IMR-90 (cell line): ENCODE data around the gene IQSEC1. TPM values are rescaled to one million over a fixed set of nuclear protein-coding genes. Genes with fewer than 3 reads are reported as not detected.

ENCODE experiments used
- ATAC-seq: fragments of 200-7000 bp; cut with Tn5 transposase; 2 replicates; pipeline ENCODE4 v1.9.1; 2020; ENCODE audit warnings: low read depth, mild to moderate bottlenecking, moderate library complexity
- BruUV-seq: library from RNA; stranded (reverse); fragments of 400-500 nt; replicated peaks from 2 replicates; lab custom pipeline; 2021; lab: Mats Ljungman, UMichigan
- CTCF ChIA-PET: fragments of 300-600 bp; formaldehyde crosslinking; extraction: SDS; loops from one replicate; lab custom pipeline; 2021; ENCODE audit warnings: antibody characterized with exemption; lab: Yijun Ruan, JAX
- POLR2A ChIA-PET: fragments of 300-600 bp; sonication (Branson Sonifier 250); formaldehyde crosslinking; loops from one replicate; lab custom pipeline; 2022; ENCODE audit warnings: antibody characterized with exemption; ENCODE audit not compliant: unreplicated experiment; lab: Charles Lee
- DNase-seq: peaks from one replicate; pipeline ENCODE4 v3.0.0; 2013
- H2AFZ ChIP-seq: replicated peaks from 2 replicates; pipeline ENCODE3; 2013; ENCODE audit warnings: low read length, mild to moderate bottlenecking; ENCODE audit not compliant: poor library complexity
- H2AK5ac ChIP-seq: 2 replicates; pipeline ENCODE4 v1.6.1; 2013; ENCODE audit warnings: low read depth, low read length, inconsistent platforms
- H2AK9ac ChIP-seq: replicated peaks from 2 replicates; pipeline ENCODE3; 2013; ENCODE audit warnings: mild to moderate bottlenecking, low read depth, low read length, moderate library complexity; ENCODE audit not compliant: poor library complexity
- H2BK120ac ChIP-seq: 2 replicates; pipeline ENCODE4 v1.6.1; 2013; ENCODE audit warnings: low read depth, low read length, inconsistent platforms
- H2BK15ac ChIP-seq: 3 replicates; pipeline ENCODE4 v1.6.1; 2013; ENCODE audit warnings: low read depth, low read length, inconsistent platforms
- H2BK20ac ChIP-seq: 2 replicates; pipeline ENCODE4 v1.6.1; 2013; ENCODE audit warnings: low read depth, mild to moderate bottlenecking, inconsistent platforms, low read length, moderate library complexity
- H2BK5ac ChIP-seq: 2 replicates; pipeline ENCODE4 v1.6.1; 2013; ENCODE audit warnings: mild to moderate bottlenecking, low read depth, low read length, inconsistent platforms; ENCODE audit not compliant: poor library complexity, severe bottlenecking
- H3K14ac ChIP-seq: replicated peaks from 2 replicates; pipeline ENCODE4 v1.6.1; 2013; ENCODE audit warnings: low read depth, low read length, inconsistent platforms
- H3K18ac ChIP-seq: 2 replicates; pipeline ENCODE4 v1.6.1; 2013; ENCODE audit warnings: low read depth, low read length, control low read depth
- H3K23ac ChIP-seq: 2 replicates; pipeline ENCODE4 v1.6.1; 2013; ENCODE audit warnings: low read depth, low read length, inconsistent platforms
- H3K27ac ChIP-seq: 2 replicates; pipeline ENCODE4 v1.5.1; 2013; ENCODE audit warnings: mild to moderate bottlenecking, control low read depth, low read length; ENCODE audit not compliant: insufficient read depth
- H3K27me3 ChIP-seq: 2 replicates; pipeline ENCODE4 v1.6.1; 2013; ENCODE audit warnings: low read length; ENCODE audit not compliant: control insufficient read depth, insufficient read depth
- H3K36me3 ChIP-seq: 2 replicates; pipeline ENCODE4 v1.6.1; 2013; ENCODE audit warnings: low read length, mixed read lengths; ENCODE audit not compliant: control insufficient read depth, insufficient read depth
- H3K4ac ChIP-seq: 2 replicates; pipeline ENCODE4 v1.6.1; 2013; ENCODE audit warnings: low read depth, low read length, inconsistent platforms
- H3K4me1 ChIP-seq: 2 replicates; pipeline ENCODE4 v1.6.1; 2013; ENCODE audit warnings: low read length, mixed read lengths; ENCODE audit not compliant: control insufficient read depth, insufficient read depth
- H3K4me2 ChIP-seq: 2 replicates; pipeline ENCODE4 v1.6.1; 2013; ENCODE audit warnings: low read depth, mild to moderate bottlenecking, control low read depth, low read length, moderate library complexity
- H3K4me3 ChIP-seq: 2 replicates; pipeline ENCODE4 v1.5.1; 2013; ENCODE audit warnings: low read depth, mild to moderate bottlenecking, control low read depth, low read length, moderate library complexity; ENCODE audit not compliant: insufficient read depth
- H3K56ac ChIP-seq: 2 replicates; pipeline ENCODE4 v1.6.1; 2013; ENCODE audit warnings: low read length, inconsistent platforms; ENCODE audit not compliant: insufficient read depth; ENCODE audit errors: extremely low read depth
- H3K79me1 ChIP-seq, 2 experiments: 2 replicates each; pipeline ENCODE4 v1.6.1; 2013; ENCODE audit warnings: low read length in 2 of 2, inconsistent platforms in 1 of 2, low read depth in 1 of 2
- H3K9ac ChIP-seq: 2 replicates; pipeline ENCODE4 v1.6.1; 2013; ENCODE audit warnings: low read depth, low read length, control low read depth
- H3K9me1 ChIP-seq: 2 replicates; pipeline ENCODE4 v1.6.1; 2013; ENCODE audit warnings: low read length, inconsistent platforms; ENCODE audit not compliant: insufficient read depth
- H3K9me3 ChIP-seq: 2 replicates; pipeline ENCODE4 v1.6.1; 2013; ENCODE audit warnings: low read length; ENCODE audit not compliant: control insufficient read depth, insufficient read depth
- H4K20me1 ChIP-seq: 2 replicates; pipeline ENCODE4 v1.6.1; 2013; ENCODE audit warnings: low read length, inconsistent platforms; ENCODE audit not compliant: insufficient read depth
- H4K5ac ChIP-seq: 2 replicates; pipeline ENCODE4 v1.6.1; 2013; ENCODE audit warnings: mild to moderate bottlenecking, low read depth, low read length, control low read depth
- H4K8ac ChIP-seq, 2 experiments: 2 replicates each; pipeline ENCODE4 v1.6.1; 2013; ENCODE audit warnings: low read depth in 2 of 2, low read length in 2 of 2, control low read depth in 1 of 2, inconsistent platforms in 1 of 2
- H4K91ac ChIP-seq: 2 replicates; pipeline ENCODE4 v1.6.1; 2013; ENCODE audit warnings: low read depth, low read length, inconsistent platforms; ENCODE audit not compliant: insufficient read depth
- BHLHE40 ChIP-seq: fragments of 150-350 bp; IDR thresholded peaks from 2 replicates; pipeline ENCODE4 v1.6.1; 2016; ENCODE audit warnings: mild to moderate bottlenecking, low read depth, low read length
- CEBPB ChIP-seq: IDR thresholded peaks from 2 replicates; pipeline ENCODE4 v1.6.1; 2012; ENCODE audit warnings: low read depth, low read length, improper control_type of control experiment
- CHD1 ChIP-seq: IDR thresholded peaks from 2 replicates; pipeline ENCODE4 v1.6.1; 2012; ENCODE audit warnings: low read depth, low read length, improper control_type of control experiment
- FOS ChIP-seq: fragments of 150-350 bp; IDR thresholded peaks from 2 replicates; pipeline ENCODE4 v1.6.1; 2016; ENCODE audit warnings: low read depth, low read length
- MAFK ChIP-seq: IDR thresholded peaks from 2 replicates; pipeline ENCODE4 v1.6.1; 2012; ENCODE audit warnings: low read depth, low read length, improper control_type of control experiment
- MAZ ChIP-seq: IDR thresholded peaks from 2 replicates; pipeline ENCODE4 v1.6.1; 2012; ENCODE audit warnings: low read depth, mild to moderate bottlenecking, low read length, improper control_type of control experiment, moderate library complexity, borderline replicate concordance
- MXI1 ChIP-seq: IDR thresholded peaks from 2 replicates; pipeline ENCODE4 v1.6.1; 2012; ENCODE audit warnings: low read depth, mild to moderate bottlenecking, low read length, moderate library complexity, borderline replicate concordance
- NFE2L2 ChIP-seq: fragments of 150-350 bp; IDR thresholded peaks from 2 replicates; pipeline ENCODE4 v1.6.1; 2016; ENCODE audit warnings: low read depth, mild to moderate bottlenecking, low read length
- POLR2A ChIP-seq: IDR thresholded peaks from 2 replicates; pipeline ENCODE4 v1.6.1; 2012; ENCODE audit warnings: mild to moderate bottlenecking, low read depth, low read length
- RAD21 ChIP-seq: IDR thresholded peaks from 2 replicates; pipeline ENCODE4 v1.6.1; 2012; ENCODE audit warnings: low read length, improper control_type of control experiment
- RCOR1 ChIP-seq: IDR thresholded peaks from 2 replicates; pipeline ENCODE4 v1.6.1; 2012; ENCODE audit warnings: mild to moderate bottlenecking, low read length, improper control_type of control experiment; ENCODE audit not compliant: insufficient replicate concordance
- RFX5 ChIP-seq: IDR thresholded peaks from 2 replicates; pipeline ENCODE4 v1.8.0; 2012; ENCODE audit warnings: low read depth, mild to moderate bottlenecking, low read length, moderate library complexity
- SMC3 ChIP-seq: fragments of 150-350 bp; IDR thresholded peaks from 2 replicates; pipeline ENCODE4 v1.6.1; 2016; ENCODE audit warnings: low read depth, mild to moderate bottlenecking, antibody characterized with exemption, low read length, moderate library complexity
- WGBS, 2 experiments: methylation state at CpG; one replicate each; pipeline versions ENCODE4 v1.1.5 to v1.1.7; 2013; ENCODE audit warnings: missing lambda C conversion rate in 2 of 2; ENCODE audit not compliant: insufficient read length in 1 of 2; ENCODE audit errors: extremely low coverage in 2 of 2; 5-methylcytosine and 5-hydroxymethylcytosine counted together
- dilution Hi-C: fragments of 300-500 bp; cut with HindIII; formaldehyde crosslinking; loops from one replicate; pipeline ENCODE4 v1.14.3; 2018; ENCODE audit warnings: low sequenced_read_pairs; ENCODE audit not compliant: unreplicated experiment
- in situ Hi-C: fragments of 300-500 bp; cut with MboI; formaldehyde crosslinking; loops from 3 replicates; pipeline ENCODE4 v1.14.3; 2019; ENCODE audit warnings: low sequenced_read_pairs, inconsistent platforms, mixed read lengths
- intact Hi-C: fragments of 100-400 bp; cut with micrococcal nuclease; formaldehyde crosslinking; loops from 2 replicates; pipeline ENCODE4 v1.10.0; 2022
- polyA plus RNA-seq, 3 experiments: library from polyadenylated mRNA; depleted of rRNA; stranded (reverse); fragments of >200 nt; gene quantifications; 2 replicates each; pipeline ENCODE4 v1.2.3, GENCODE V29; 2012; ENCODE audit warnings: low replicate concordance in 1 of 3
- total RNA-seq: library from RNA; depleted of rRNA; stranded (reverse); fragments of >200 nt; gene quantifications from 2 replicates; pipeline ENCODE4 v1.2.3, GENCODE V29; 2012
- TF ChIP-seq, protein P1 (sequence below): fragments of 150-350 bp; IDR thresholded peaks from 2 replicates; pipeline ENCODE4 v1.6.1; 2016; ENCODE audit warnings: low read depth, mild to moderate bottlenecking, low read length, moderate library complexity, borderline replicate concordance
- TF ChIP-seq, protein P2 (sequence below): conservative IDR thresholded peaks from 2 replicates; pipeline ENCODE4 v1.5.1; 2012; ENCODE audit warnings: mild to moderate bottlenecking, low read depth, low read length, improper control_type of control experiment
- TF ChIP-seq, protein P3 (sequence below): fragments of 150-350 bp; IDR thresholded peaks from 2 replicates; pipeline ENCODE4 v1.6.1; 2017; ENCODE audit warnings: mild to moderate bottlenecking, antibody characterized with exemption, low read length, low read depth

The IQSEC1 gene
- total and polyA plus RNA-seq, 2 of the 4 experiments (the other 2 are of a cell fraction), result 5.9 to 11.9 TPM

DNA sequence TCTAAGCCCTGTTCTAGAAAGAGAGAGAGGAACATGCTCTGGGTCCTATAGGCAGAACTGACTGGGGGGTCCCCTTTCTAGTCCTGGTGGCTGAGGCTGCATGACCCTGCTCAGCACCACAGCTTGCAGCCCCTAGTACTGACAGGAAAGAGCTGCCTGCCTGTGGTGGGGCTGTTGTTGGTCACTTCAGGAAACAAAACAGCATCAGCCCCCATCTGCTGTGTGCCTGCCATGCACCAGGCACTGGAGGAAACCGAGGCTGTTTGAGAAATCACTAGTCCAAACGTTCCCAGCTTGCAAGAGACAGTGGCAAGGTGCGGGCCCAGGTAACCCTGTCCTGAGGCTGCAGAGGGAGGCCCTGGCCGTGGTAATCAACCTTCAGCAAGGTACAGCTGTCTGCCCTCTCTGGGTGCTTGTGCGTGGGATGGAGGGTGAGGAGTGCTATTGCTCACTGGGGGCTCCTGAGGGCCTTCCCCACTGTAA, 90.6 kb downstream of the IQSEC1 start:
- H2AK5ac ChIP-seq, result no peak overlapping the region
- H2BK5ac ChIP-seq, result no peak overlapping the region
- no peaks in the 10 kb centered on the region for H3K9me3 ChIP-seq
- no peak overlapping the region for H3K4me2 ChIP-seq
- ChIA-PET POLR2A (no interaction called here), CTCF (interaction anchor here (0.9 kb wide), 1 partner anchor 13 kb away, joined by 5 read pairs; no protein-coding TSS in a partner anchor)
- no peaks in the 10 kb centered on the region; a peak in 2 of 4 replicates for H3K79me1 ChIP-seq
- no peak overlapping the region for H3K14ac ChIP-seq
- peaks cover 3% of the 10 kb centered on the region; the same call in 1 of the 2 replicates for H4K20me1 ChIP-seq
- no peak overlapping the region for H3K23ac ChIP-seq
- no peak overlapping the region for H3K4me3 ChIP-seq
- in situ Hi-C loops (no loop called here), intact Hi-C loops (loop anchor here (5.0 to 10.0 kb wide), 2 partner anchors 88 to 665 kb away; no protein-coding TSS in a partner anchor), dilution Hi-C loops (no loop called here)
- no peak overlapping the region for H2BK15ac ChIP-seq
- H2AFZ ChIP-seq, result no peak overlapping the region
- H3K36me3 ChIP-seq, result no peaks in the 10 kb centered on the region
- TF ChIP-seq MAZ, result no peak
- no peak for TF ChIP-seq MXI1
- no peak for TF ChIP-seq POLR2A
- TF ChIP-seq SMC3, result no peak
- TF ChIP-seq RCOR1, result no peak
- no peak for TF ChIP-seq RAD21
- TF ChIP-seq RFX5, result no peak
- TF ChIP-seq, protein P1, sequence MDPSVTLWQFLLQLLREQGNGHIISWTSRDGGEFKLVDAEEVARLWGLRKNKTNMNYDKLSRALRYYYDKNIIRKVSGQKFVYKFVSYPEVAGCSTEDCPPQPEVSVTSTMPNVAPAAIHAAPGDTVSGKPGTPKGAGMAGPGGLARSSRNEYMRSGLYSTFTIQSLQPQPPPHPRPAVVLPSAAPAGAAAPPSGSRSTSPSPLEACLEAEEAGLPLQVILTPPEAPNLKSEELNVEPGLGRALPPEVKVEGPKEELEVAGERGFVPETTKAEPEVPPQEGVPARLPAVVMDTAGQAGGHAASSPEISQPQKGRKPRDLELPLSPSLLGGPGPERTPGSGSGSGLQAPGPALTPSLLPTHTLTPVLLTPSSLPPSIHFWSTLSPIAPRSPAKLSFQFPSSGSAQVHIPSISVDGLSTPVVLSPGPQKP, result no peak
- TF ChIP-seq CEBPB, result no peak
- no peak for TF ChIP-seq MAFK
- no peak for TF ChIP-seq BHLHE40
- no peak for TF ChIP-seq NFE2L2
- TF ChIP-seq CHD1, result no peak
- TF ChIP-seq, protein P2, sequence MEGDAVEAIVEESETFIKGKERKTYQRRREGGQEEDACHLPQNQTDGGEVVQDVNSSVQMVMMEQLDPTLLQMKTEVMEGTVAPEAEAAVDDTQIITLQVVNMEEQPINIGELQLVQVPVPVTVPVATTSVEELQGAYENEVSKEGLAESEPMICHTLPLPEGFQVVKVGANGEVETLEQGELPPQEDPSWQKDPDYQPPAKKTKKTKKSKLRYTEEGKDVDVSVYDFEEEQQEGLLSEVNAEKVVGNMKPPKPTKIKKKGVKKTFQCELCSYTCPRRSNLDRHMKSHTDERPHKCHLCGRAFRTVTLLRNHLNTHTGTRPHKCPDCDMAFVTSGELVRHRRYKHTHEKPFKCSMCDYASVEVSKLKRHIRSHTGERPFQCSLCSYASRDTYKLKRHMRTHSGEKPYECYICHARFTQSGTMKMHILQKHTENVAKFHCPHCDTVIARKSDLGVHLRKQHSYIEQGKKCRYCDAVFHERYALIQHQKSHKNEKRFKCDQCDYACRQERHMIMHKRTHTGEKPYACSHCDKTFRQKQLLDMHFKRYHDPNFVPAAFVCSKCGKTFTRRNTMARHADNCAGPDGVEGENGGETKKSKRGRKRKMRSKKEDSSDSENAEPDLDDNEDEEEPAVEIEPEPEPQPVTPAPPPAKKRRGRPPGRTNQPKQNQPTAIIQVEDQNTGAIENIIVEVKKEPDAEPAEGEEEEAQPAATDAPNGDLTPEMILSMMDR, result no peak
- TF ChIP-seq FOS, result no peak
- TF ChIP-seq, protein P3, sequence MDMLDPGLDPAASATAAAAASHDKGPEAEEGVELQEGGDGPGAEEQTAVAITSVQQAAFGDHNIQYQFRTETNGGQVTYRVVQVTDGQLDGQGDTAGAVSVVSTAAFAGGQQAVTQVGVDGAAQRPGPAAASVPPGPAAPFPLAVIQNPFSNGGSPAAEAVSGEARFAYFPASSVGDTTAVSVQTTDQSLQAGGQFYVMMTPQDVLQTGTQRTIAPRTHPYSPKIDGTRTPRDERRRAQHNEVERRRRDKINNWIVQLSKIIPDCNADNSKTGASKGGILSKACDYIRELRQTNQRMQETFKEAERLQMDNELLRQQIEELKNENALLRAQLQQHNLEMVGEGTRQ, result no peak
- H3K4me1 ChIP-seq, result no peaks in the 10 kb centered on the region
- H3K9me1 ChIP-seq, result no peaks in the 10 kb centered on the region; the same call in 1 of the 2 replicates
- no peak overlapping the region for H2BK120ac ChIP-seq
- no peak overlapping the region for H4K8ac ChIP-seq
- BruUV-seq, result no TSS peak
- no peak overlapping the region for H2AK9ac ChIP-seq
- H3K18ac ChIP-seq, result no peak overlapping the region
- no peak overlapping the region for H4K5ac ChIP-seq
- H3K27me3 ChIP-seq, result no peaks in the 10 kb centered on the region
- WGBS, 2 experiments, result no CpG with 5 or more reads among the region's 5 CpGs
- DNase-seq, result no peak
- ATAC-seq, result no peak
- H3K4ac ChIP-seq, result no peak overlapping the region
- no peak overlapping the region for H3K56ac ChIP-seq
- no peak overlapping the region for H4K91ac ChIP-seq
- H3K27ac ChIP-seq, result no peak overlapping the region
- H2BK20ac ChIP-seq, result no peak overlapping the region
- H3K9ac ChIP-seq, result no peak overlapping the region
